Psoas muscle (tissue), 8 donors: ENCODE results near the gene WDR19. TPM values are rescaled to one million over a fixed set of nuclear protein-coding genes. Genes with fewer than 3 reads are reported as not detected.
"Not testable (repeated sequence)": the region's sequence is repeated elsewhere in the genome, so short reads cannot be mapped to it uniquely, and the experiment has no call there.

Experiments
- ATAC-seq, 4 donors: fragments of 200-7000 bp; cut with Tn5 transposase; one replicate each; pipeline ENCODE4 v1.9.1; 2020; ENCODE audit warnings: moderate library complexity in 3 of 4, mild to moderate bottlenecking in 2 of 4
- DNase-seq, 2 donors: peaks; one replicate each; pipeline ENCODE4 v3.0.0-alpha.2; 2020
- H3K27ac ChIP-seq: fragments of 200-600 bp; one replicate; pipeline ENCODE4 v1.8.0; 2022
- H3K27me3 ChIP-seq, 3 donors: fragments of 200-600 bp in 1 of 3; one replicate each; pipeline versions ENCODE4 v1.6.1 to v1.8.0; 2013 to 2022; ENCODE audit warnings: low read length in 2 of 3, mild to moderate bottlenecking in 2 of 3, moderate library complexity in 1 of 3; ENCODE audit not compliant: insufficient read depth in 3 of 3
- H3K36me3 ChIP-seq, 2 donors: fragments of 200-600 bp in 1 of 2; one replicate each; pipeline versions ENCODE4 v1.6.1 to v1.8.0; 2013 to 2022; ENCODE audit warnings: low read depth in 1 of 2, mild to moderate bottlenecking in 1 of 2, moderate library complexity in 1 of 2; ENCODE audit not compliant: insufficient read depth in 1 of 2
- H3K4me1 ChIP-seq: fragments of 200-600 bp; one replicate; pipeline ENCODE4 v1.8.0; 2022
- H3K4me3 ChIP-seq: fragments of 200-600 bp; one replicate; pipeline ENCODE4 v1.8.0; 2022; ENCODE audit warnings: mild to moderate bottlenecking
- H3K9me3 ChIP-seq: fragments of 200-600 bp; one replicate; pipeline ENCODE4 v1.8.0; 2022
- CTCF ChIP-seq: fragments of 200-600 bp; IDR thresholded peaks from one replicate; pipeline ENCODE4 v1.8.0; 2022; ENCODE audit warnings: antibody characterized with exemption
- WGBS, 3 donors: extraction: QIAGEN DNeasy Blood & Tissue Kit; methylation state at CpG; one replicate each; pipeline versions ENCODE4 v1.1.6 to v1.1.7; 2013; 5-methylcytosine and 5-hydroxymethylcytosine counted together
- intact Hi-C, 2 donors: fragments of 100-400 bp; cut with DNase I; formaldehyde crosslinking; loops; one replicate each; pipeline versions ENCODE4 v1.11.0 to v1.14.2; 2022
- polyA plus RNA-seq, 3 donors: library from polyadenylated mRNA; stranded (reverse); fragments of 200-250 nt; gene quantifications; one replicate each; pipeline ENCODE4 v1.2.3, GENCODE V29; 2013
- total RNA-seq, 4 donors: library from RNA; stranded (reverse); fragmentation: NEBNext Ultra II Directional in 2 of 4; extraction: Animal tissue kit (Norgen Biotek cat#: 25700) in 2 of 4; gene quantifications; one replicate each; pipeline versions ENCODE4 v1.2.1 to v1.2.4, GENCODE V29; 2021 to 2023
- donor health status: healthy with polysubstance abuse.
- donor health status: DM: no; HTN: no; CAD: no; lungs with moderate emphysema.
- donor health status: Bipolar disorder and iron deficiency.
- donor health status: healthy.
- donor health status: DM: yes; HTN: yes; CAD: no.
- donor health status: DM: no; HTN: no; CAD: no.
- donor health status: DM: no; HTN: no; CAD: no.
- donor health status: DM: yes; HTN: yes; CAD: no.

WDR19 gene
- total and polyA plus RNA-seq, 7 donors = 3.9 to 7.1 (median 5.4) TPM

DNA sequence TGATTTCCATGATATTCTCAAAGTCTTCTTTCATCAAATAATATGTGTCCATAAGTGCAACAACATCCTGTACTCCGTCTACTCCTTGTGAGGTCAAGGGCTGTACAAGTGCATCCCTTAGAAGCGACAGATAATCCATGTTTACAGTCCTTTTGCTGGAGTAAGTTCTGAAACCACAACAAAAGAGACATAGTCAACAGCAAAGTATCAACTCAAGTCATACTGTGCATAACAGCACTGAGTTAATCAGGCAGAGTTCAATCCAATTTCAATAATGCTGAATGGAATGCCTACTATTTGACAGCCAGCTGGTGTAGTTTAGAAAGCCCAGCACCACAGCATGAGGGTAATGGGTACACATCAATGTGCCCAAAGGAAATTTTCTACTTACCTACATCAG, 109.4 kb downstream of the WDR19 start:
- 97 to 98% (median 98%) methylated on average over 2 of the region's 2 CpGs for WGBS, 3 donors
- H3K36me3 ChIP-seq = peaks cover 5 to 94% of the 10 kb centered on the region in 2 donors

DNA sequence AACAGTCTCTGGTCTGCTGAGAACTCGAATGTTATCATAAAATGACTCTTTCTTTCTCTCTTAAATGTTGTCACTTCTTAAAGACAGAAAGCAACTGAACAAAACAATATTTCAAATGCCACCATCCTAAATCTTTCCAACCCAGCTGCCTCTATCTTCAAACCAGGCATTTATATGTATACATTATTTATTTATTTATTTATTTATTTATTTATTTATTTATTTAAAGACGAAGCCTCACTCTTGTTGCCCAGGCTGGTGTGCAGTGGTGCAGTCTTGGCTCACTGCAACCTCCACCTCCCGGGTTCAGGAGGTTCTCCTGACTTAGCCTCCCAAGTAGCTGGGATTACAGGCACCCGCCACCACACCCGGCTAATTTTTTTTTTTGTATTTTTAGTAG, 110.1 kb downstream of the WDR19 start:
- ATAC-seq, H3K9me3 ChIP-seq, intact Hi-C loops, H3K27ac ChIP-seq, H3K4me3 ChIP-seq, H3K4me1 ChIP-seq, H3K27me3 ChIP-seq, DNase-seq: not testable (repeated sequence)
- 98 to 99% (median 99%) methylated on average over 5 of the region's 5 CpGs for WGBS, 3 donors
- H3K36me3 ChIP-seq = peaks cover 5 to 86% of the 10 kb centered on the region in 2 donors

More for the DNA sequence above, 109.4 kb downstream of the WDR19 start:
- H3K27ac ChIP-seq = no peak overlapping the region
- intact Hi-C loops = no loop called here
- no peaks in the 10 kb centered on the region for H3K9me3 ChIP-seq
- H3K27me3 ChIP-seq = no peaks in the 10 kb centered on the region
- no peak for DNase-seq
- no peaks in the 10 kb centered on the region for H3K4me1 ChIP-seq
- TF ChIP-seq CTCF = no peak
- ATAC-seq = no peak
- H3K4me3 ChIP-seq = no peak overlapping the region

GRCh38 chr4:39295784-39296183, 113.5 kb downstream of the WDR19 start:
- intact Hi-C loops = no loop called here
- ATAC-seq (no peak), DNase-seq (no peak)
- no peaks in the 10 kb centered on the region for H3K9me3 ChIP-seq
- H3K27ac ChIP-seq = no peak overlapping the region
- TF ChIP-seq CTCF = no peak
- no peaks in the 10 kb centered on the region for H3K27me3 ChIP-seq
- H3K4me3 ChIP-seq = no peak overlapping the region
- H3K36me3 ChIP-seq = peaks cover 2 to 77% of the 10 kb centered on the region in 2 donors
- H3K4me1 ChIP-seq = no peaks in the 10 kb centered on the region
- WGBS, 3 donors = 97 to 98% (median 98%) methylated on average over 8 of the region's 8 CpGs

DNA sequence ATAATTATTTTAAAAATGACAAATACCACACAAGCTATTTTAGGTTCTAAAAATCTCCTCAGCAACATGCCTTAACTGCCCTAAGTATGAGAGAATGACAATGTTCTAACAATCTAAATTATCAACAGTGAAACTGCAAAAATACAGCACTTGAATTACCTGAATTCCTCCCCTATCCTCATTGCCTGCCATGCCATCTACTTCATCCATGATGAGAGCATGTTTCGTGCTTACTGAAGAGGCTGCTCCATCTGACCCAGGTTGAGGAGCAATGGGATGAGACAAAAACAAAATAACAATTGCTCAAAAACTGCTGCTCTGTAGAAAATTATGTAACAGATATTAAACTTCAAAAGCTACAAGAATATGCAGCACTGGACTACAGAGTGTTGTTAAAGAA, 120.6 kb downstream of the WDR19 start:
- no peak for DNase-seq
- Histone ChIP-seq H3K27me3 (no peaks in the 10 kb centered on the region), H3K36me3 (peaks cover 4 to 84% of the 10 kb centered on the region in 2 donors), H3K9me3 (no peaks in the 10 kb centered on the region), H3K27ac (no peak overlapping the region), H3K4me1 (no peaks in the 10 kb centered on the region), H3K4me3 (no peak overlapping the region)
- 99 to 100% (median 100%) methylated on average over 1 of the region's 1 CpG for WGBS, 3 donors
- ATAC-seq = no peak
- TF ChIP-seq CTCF = no peak
- intact Hi-C loops = no loop called here

- no peak overlapping the region for H3K4me3 ChIP-seq
- H3K27ac ChIP-seq = no peak overlapping the region
- no peaks in the 10 kb centered on the region for H3K27me3 ChIP-seq
- H3K36me3 ChIP-seq = peaks cover 4 to 84% of the 10 kb centered on the region in 2 donors
- ATAC-seq = no peak
- no peak for DNase-seq
- H3K9me3 ChIP-seq = no peaks in the 10 kb centered on the region
- TF ChIP-seq CTCF = no peak
- WGBS, 3 donors = 62 to 82% (median 62%) methylated on average over 3 of the region's 3 CpGs
- no peaks in the 10 kb centered on the region for H3K4me1 ChIP-seq
- intact Hi-C loops = no loop called here
Observed at GRCh38 chr4:39303871-39304270, 121.5 kb downstream of the WDR19 start.
